ENCODE measurements around the gene RNF31. TPM values are rescaled to one million over a fixed set of nuclear protein-coding genes. Genes with fewer than 3 reads are reported as not detected.

Gene RNF31
- total and polyA plus RNA-seq, 2 of the 13 experiments (the other 11 are each of a cell fraction or from before 2014, with no cell fraction given) = 48.2 to 86.8 TPM

DNA sequence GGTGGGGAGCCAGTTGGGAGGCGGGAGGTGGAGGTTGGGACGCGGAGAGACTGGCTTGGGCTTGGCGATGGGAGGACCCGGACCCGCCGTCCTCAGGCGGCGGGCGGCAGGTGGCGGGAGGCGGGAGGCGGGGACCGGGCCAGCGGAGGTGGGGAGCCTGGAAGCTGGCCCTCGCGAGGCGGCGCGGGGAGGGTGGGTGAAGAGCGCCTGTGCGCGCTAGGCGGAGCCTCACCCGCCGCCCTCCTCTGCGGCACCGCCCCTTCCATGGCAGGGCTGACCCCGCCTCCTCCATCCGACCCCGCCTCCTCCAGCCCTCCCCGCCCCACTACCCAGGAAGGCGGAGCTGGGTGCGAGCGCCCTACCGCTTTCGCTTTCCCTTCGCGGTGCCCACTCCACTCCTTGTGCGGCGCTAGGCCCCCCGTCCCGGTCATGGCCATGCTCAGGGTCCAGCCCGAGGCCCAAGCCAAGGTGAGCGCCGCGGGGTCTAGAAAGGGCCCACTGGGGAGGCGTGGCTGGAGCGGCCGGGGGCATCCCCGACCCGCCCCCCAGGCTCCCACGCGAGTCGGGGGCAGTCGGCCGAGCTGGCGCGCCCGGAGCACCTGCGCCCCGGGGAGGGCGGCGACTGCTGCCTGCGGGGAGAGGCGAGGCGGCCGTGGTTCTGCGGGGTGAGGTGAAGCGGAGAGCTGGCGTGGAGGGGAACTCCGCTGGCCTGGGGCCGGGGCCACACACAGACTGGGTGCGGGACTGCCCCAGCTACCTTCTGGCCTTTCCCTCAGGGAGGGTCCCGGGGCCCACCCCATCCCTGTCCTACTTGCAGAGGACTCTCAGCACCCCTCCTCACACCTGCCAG lies 11.2 kb upstream of the RNF31 start, which contains the start of gene PSME1 (continued):
- TF ChIP-seq, protein P1, sequence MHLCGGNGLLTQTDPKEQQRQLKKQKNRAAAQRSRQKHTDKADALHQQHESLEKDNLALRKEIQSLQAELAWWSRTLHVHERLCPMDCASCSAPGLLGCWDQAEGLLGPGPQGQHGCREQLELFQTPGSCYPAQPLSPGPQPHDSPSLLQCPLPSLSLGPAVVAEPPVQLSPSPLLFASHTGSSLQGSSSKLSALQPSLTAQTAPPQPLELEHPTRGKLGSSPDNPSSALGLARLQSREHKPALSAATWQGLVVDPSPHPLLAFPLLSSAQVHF (CRISPR knock-in tag; IDR thresholded peaks at IDR 0.05) = no peak
- TF ChIP-seq ZNF17 (CRISPR knock-in tag; IDR thresholded peaks at IDR 0.05) (no peak), ZNF629 (CRISPR knock-in tag; conservative IDR thresholded peaks at IDR 0.05) (0 out of 2 replicates have a peak, but pooled peaks have one; percentile 7), NCOA5 (CRISPR knock-in tag; IDR thresholded peaks at IDR 0.05) (no peak), THAP11 (CRISPR knock-in tag; IDR thresholded peaks at IDR 0.05) (peak; percentile 86), FOXJ3 (CRISPR knock-in tag; IDR thresholded peaks at IDR 0.05; ENCODE audit: borderline replicate concordance) (no peak), TBL1XR1 (IDR thresholded peaks at IDR 0.05; ENCODE audit: borderline replicate concordance, low read length, partially characterized antibody) (no peak), ZNF546 (CRISPR knock-in tag; conservative IDR thresholded peaks at IDR 0.05) (peak; percentile 77)
- TF ChIP-seq, protein P2, sequence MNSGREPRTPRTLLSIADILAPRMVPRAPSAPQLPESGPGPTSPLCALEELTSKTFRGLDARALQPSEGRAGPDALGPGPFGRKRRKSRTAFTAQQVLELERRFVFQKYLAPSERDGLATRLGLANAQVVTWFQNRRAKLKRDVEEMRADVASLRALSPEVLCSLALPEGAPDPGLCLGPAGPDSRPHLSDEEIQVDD (CRISPR knock-in tag; IDR thresholded peaks at IDR 0.05; ENCODE audit: borderline replicate concordance) = peak; percentile 96
- TF ChIP-seq, protein P3, sequence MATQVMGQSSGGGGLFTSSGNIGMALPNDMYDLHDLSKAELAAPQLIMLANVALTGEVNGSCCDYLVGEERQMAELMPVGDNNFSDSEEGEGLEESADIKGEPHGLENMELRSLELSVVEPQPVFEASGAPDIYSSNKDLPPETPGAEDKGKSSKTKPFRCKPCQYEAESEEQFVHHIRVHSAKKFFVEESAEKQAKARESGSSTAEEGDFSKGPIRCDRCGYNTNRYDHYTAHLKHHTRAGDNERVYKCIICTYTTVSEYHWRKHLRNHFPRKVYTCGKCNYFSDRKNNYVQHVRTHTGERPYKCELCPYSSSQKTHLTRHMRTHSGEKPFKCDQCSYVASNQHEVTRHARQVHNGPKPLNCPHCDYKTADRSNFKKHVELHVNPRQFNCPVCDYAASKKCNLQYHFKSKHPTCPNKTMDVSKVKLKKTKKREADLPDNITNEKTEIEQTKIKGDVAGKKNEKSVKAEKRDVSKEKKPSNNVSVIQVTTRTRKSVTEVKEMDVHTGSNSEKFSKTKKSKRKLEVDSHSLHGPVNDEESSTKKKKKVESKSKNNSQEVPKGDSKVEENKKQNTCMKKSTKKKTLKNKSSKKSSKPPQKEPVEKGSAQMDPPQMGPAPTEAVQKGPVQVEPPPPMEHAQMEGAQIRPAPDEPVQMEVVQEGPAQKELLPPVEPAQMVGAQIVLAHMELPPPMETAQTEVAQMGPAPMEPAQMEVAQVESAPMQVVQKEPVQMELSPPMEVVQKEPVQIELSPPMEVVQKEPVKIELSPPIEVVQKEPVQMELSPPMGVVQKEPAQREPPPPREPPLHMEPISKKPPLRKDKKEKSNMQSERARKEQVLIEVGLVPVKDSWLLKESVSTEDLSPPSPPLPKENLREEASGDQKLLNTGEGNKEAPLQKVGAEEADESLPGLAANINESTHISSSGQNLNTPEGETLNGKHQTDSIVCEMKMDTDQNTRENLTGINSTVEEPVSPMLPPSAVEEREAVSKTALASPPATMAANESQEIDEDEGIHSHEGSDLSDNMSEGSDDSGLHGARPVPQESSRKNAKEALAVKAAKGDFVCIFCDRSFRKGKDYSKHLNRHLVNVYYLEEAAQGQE (IDR thresholded peaks at IDR 0.05; ENCODE audit: borderline replicate concordance in 1 of 2, low read depth in 1 of 2, low read length in 2 of 2) = peak in 1 of 2 experiments; percentile 26; a peak in 1 of 4 replicates
- TF ChIP-seq, protein P4, sequence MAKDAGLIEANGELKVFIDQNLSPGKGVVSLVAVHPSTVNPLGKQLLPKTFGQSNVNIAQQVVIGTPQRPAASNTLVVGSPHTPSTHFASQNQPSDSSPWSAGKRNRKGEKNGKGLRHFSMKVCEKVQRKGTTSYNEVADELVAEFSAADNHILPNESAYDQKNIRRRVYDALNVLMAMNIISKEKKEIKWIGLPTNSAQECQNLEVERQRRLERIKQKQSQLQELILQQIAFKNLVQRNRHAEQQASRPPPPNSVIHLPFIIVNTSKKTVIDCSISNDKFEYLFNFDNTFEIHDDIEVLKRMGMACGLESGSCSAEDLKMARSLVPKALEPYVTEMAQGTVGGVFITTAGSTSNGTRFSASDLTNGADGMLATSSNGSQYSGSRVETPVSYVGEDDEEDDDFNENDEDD (CRISPR knock-in tag; IDR thresholded peaks at IDR 0.05; ENCODE audit: borderline replicate concordance) = peak; percentile 93
- TF ChIP-seq, protein P5, sequence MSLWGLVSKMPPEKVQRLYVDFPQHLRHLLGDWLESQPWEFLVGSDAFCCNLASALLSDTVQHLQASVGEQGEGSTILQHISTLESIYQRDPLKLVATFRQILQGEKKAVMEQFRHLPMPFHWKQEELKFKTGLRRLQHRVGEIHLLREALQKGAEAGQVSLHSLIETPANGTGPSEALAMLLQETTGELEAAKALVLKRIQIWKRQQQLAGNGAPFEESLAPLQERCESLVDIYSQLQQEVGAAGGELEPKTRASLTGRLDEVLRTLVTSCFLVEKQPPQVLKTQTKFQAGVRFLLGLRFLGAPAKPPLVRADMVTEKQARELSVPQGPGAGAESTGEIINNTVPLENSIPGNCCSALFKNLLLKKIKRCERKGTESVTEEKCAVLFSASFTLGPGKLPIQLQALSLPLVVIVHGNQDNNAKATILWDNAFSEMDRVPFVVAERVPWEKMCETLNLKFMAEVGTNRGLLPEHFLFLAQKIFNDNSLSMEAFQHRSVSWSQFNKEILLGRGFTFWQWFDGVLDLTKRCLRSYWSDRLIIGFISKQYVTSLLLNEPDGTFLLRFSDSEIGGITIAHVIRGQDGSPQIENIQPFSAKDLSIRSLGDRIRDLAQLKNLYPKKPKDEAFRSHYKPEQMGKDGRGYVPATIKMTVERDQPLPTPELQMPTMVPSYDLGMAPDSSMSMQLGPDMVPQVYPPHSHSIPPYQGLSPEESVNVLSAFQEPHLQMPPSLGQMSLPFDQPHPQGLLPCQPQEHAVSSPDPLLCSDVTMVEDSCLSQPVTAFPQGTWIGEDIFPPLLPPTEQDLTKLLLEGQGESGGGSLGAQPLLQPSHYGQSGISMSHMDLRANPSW (CRISPR knock-in tag; IDR thresholded peaks at IDR 0.05; ENCODE audit: borderline replicate concordance) = no peak
- TF ChIP-seq, protein P6, sequence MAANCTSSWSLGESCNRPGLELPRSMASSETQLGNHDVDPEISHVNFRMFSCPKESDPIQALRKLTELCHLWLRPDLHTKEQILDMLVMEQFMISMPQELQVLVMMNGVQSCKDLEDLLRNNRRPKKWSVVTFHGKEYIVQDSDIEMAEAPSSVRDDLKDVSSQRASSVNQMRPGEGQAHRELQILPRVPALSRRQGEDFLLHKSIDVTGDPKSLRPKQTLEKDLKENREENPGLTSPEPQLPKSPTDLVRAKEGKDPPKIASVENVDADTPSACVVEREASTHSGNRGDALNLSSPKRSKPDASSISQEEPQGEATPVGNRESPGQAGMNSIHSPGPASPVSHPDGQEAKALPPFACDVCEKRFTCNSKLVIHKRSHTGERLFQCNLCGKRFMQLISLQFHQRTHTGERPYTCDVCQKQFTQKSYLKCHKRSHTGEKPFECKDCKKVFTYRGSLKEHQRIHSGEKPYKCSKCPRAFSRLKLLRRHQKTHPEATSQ (CRISPR knock-in tag; IDR thresholded peaks at IDR 0.05; ENCODE audit: borderline replicate concordance) = no peak
- TF ChIP-seq, protein P7, sequence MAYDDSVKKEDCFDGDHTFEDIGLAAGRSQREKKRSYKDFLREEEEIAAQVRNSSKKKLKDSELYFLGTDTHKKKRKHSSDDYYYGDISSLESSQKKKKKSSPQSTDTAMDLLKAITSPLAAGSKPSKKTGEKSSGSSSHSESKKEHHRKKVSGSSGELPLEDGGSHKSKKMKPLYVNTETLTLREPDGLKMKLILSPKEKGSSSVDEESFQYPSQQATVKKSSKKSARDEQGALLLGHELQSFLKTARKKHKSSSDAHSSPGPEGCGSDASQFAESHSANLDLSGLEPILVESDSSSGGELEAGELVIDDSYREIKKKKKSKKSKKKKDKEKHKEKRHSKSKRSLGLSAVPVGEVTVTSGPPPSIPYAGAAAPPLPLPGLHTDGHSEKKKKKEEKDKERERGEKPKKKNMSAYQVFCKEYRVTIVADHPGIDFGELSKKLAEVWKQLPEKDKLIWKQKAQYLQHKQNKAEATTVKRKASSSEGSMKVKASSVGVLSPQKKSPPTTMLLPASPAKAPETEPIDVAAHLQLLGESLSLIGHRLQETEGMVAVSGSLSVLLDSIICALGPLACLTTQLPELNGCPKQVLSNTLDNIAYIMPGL (CRISPR knock-in tag; IDR thresholded peaks at IDR 0.05; ENCODE audit: borderline replicate concordance in 1 of 2, low read depth in 1 of 2) = peak; percentile 86 to 96

Data from HepG2 (cell line).